Immature natural killer cell (primary cell): ENCODE results near the gene TMEM237. TPM values are rescaled to one million over a fixed set of nuclear protein-coding genes. Genes with fewer than 3 reads are reported as not detected.
"Not testable (repeated sequence)": the region's sequence is repeated elsewhere in the genome, so short reads cannot be mapped to it uniquely, and the experiment has no call there.

ENCODE experiments used
- DNase-seq, 3 donors: peaks; one replicate each; pipeline ENCODE4 v3.0.0; 2022; ENCODE audit warnings: mixed read lengths in 1 of 3
- H3K27ac Mint-ChIP-seq, 6 donors: one replicate each; pipeline ENCODE4 v1.8.0; 2020; ENCODE audit warnings: mixed read lengths in 6 of 6, mild to moderate bottlenecking in 5 of 6, inconsistent platforms in 4 of 6, moderate library complexity in 3 of 6
- H3K27me3 Mint-ChIP-seq, 3 donors: one replicate each; pipeline ENCODE4 v1.8.0; 2020 to 2021; ENCODE audit warnings: low read depth in 3 of 3, mild to moderate bottlenecking in 3 of 3, mixed read lengths in 3 of 3, moderate library complexity in 3 of 3, inconsistent platforms in 1 of 3
- H3K36me3 Mint-ChIP-seq, 3 donors: one replicate each; pipeline ENCODE4 v1.8.0; 2020; ENCODE audit warnings: mixed read lengths in 3 of 3, inconsistent platforms in 2 of 3, mild to moderate bottlenecking in 2 of 3
- H3K4me1 Mint-ChIP-seq, 2 donors: one replicate each; pipeline ENCODE4 v1.8.0; 2020; ENCODE audit warnings: inconsistent platforms in 2 of 2, mild to moderate bottlenecking in 2 of 2, mixed read lengths in 2 of 2, moderate library complexity in 1 of 2
- H3K4me3 Mint-ChIP-seq, 5 donors: one replicate each; pipeline ENCODE4 v1.8.0; 2020; ENCODE audit warnings: mild to moderate bottlenecking in 5 of 5, mixed read lengths in 5 of 5, inconsistent platforms in 3 of 5, moderate library complexity in 3 of 5
- H3K9me3 Mint-ChIP-seq, 6 donors: one replicate each; pipeline ENCODE4 v1.8.0; 2020; ENCODE audit warnings: mild to moderate bottlenecking in 6 of 6, mixed read lengths in 6 of 6, inconsistent platforms in 4 of 6, moderate library complexity in 3 of 6
- polyA plus RNA-seq, 3 donors: library from polyadenylated mRNA; unstranded; fragments of 300-500 nt; fragmentation: Illumina TruSeq; gene quantifications; one replicate each; pipeline ENCODE4 v1.2.3, GENCODE V29; 2021

The TMEM237 gene, protein sequence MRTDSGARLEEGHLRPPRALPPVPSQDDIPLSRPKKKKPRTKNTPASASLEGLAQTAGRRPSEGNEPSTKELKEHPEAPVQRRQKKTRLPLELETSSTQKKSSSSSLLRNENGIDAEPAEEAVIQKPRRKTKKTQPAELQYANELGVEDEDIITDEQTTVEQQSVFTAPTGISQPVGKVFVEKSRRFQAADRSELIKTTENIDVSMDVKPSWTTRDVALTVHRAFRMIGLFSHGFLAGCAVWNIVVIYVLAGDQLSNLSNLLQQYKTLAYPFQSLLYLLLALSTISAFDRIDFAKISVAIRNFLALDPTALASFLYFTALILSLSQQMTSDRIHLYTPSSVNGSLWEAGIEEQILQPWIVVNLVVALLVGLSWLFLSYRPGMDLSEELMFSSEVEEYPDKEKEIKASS
- polyA plus RNA-seq: 1 to 10 TPM; 1.8 to 4.1 (median 1.9) TPM

DNA sequence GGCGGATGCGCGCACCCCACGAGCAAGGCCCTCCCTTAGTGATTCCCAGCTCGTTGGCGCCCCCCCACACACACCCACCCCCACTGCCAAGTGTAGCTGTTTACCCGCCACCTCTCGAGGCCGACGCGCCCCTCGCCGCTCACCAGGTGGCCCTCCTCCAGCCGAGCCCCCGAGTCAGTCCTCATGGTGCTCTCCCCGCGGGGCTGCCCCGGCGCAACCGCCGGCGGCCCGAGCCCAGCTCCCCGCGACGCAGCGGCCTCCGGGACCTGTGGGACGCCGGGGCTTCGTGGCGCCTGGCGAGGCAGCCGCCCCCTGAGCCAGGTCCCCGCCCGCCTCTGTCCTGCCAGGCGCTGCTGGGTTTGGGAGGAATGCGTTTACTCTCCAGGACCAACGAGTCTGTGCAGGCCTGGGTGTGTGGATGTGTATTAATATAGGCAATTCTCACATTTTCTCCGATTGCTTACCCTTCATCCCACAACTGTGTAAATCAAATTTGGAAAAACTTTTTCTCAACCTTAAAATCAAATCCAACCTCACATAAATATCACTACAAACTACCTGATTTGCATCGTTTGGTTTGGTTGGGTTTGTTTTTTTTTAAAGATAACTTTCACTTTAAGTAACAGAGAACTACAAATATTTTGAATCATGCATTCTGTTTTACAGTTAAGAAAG, at the start of gene TMEM237:
TMEM237 (minus strand) TSS at position 288 of the 675 bp plus-strand sequence; CDS start at position 185, 103 bp downstream.
- peaks cover 0 to 13% (median 12%) of the 10 kb centered on the region in 3 donors for H3K27me3 Mint-ChIP-seq
- no peaks in the 10 kb centered on the region for H3K36me3 Mint-ChIP-seq
- peaks cover 7 to 23% of the 10 kb centered on the region in 2 donors for H3K4me1 Mint-ChIP-seq
- H3K27ac Mint-ChIP-seq: peak within 1 kb of the TSS; percentile 86 to 97 (median 91)
- no peaks in the 10 kb centered on the region for H3K9me3 Mint-ChIP-seq
- peak within 1 kb of the TSS; percentile 90 to 99 (median 94) for H3K4me3 Mint-ChIP-seq
- peak; percentile 33 to 44 (median 41) for DNase-seq

DNA sequence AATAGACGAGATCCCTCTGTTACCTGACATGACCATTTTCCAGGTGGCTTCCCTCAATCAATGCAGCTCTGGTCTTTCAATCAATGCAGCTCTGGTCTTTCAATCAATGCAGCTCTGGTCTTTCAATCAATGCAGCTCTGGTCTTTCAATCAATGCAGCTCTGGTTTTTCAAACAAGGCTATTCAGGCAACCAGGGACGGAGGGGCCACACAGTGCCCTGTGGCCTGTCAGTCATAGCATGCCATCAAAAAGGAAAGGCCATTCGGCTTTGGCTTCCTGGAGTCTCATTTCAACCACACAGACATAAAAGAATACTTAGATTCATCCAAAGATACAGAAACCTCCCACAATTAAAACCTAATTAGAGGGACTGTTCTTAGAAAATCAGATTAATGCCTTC, 41.9 kb upstream of the TMEM237 start:
- Mint-ChIP-seq H3K4me1 (no peaks in the 10 kb centered on the region), H3K36me3 (peaks cover 0 to 5% (median 0%) of the 10 kb centered on the region in 3 donors), H3K4me3 (no peak overlapping the region), H3K27ac (no peak overlapping the region), H3K27me3 (peaks cover 2 to 6% (median 2%) of the 10 kb centered on the region in 3 donors), H3K9me3 (no peaks in the 10 kb centered on the region)
- no peak for DNase-seq

DNA sequence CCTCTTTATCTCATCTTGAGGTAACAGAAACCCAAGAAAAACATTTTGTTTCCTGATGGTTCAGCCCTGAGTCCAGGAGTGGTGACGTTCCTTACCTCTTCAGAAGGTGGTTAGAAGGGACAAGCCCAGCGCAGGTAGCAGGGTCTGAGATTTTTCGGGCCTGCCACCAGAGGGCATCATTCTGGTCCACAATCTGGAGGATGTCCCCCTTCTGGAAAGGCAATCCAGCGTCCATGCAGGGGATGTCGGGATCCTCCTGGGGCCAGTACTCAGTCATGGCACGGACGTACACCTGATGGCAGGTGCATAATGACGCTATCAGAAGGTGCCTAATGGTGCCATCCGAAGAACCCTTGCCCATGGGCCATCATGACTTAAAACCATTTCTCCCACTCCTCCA, 37.4 kb upstream of the TMEM237 start:
- peaks cover 0 to 11% (median under 1%) of the 10 kb centered on the region in 3 donors for H3K27me3 Mint-ChIP-seq
- no peaks in the 10 kb centered on the region for H3K4me1 Mint-ChIP-seq
- H3K27ac Mint-ChIP-seq: no peak overlapping the region
- no peak for DNase-seq
- no peaks in the 10 kb centered on the region for H3K36me3 Mint-ChIP-seq
- H3K4me3 Mint-ChIP-seq: no peak overlapping the region
- no peaks in the 10 kb centered on the region for H3K9me3 Mint-ChIP-seq

DNA sequence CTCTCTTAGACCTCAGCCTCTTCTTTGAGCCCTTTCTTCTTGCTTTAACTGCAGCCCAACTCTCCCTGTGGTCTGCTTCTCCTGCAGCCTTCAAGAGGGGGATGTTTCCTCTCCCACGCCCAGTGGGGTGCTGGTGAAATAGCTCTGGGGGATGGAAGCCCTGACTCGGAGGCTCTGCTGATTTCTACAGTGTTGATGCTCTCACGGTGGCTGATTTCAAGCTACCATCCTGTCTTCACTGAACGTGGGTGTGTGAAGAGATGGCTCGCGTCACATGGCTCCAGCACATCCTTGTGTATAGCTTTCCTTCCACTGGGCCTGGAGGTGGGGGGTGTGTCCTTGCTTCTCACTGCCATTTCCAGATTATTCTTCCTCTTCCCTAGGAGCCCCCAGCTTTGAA, 35.1 kb upstream of the TMEM237 start:
- Mint-ChIP-seq H3K4me1 (no peaks in the 10 kb centered on the region), H3K27me3 (peaks cover 0 to 11% (median 0%) of the 10 kb centered on the region in 3 donors), H3K27ac (no peak overlapping the region), H3K36me3 (no peaks in the 10 kb centered on the region), H3K9me3 (no peaks in the 10 kb centered on the region), H3K4me3 (no peak overlapping the region)
- DNase-seq: no peak

DNA sequence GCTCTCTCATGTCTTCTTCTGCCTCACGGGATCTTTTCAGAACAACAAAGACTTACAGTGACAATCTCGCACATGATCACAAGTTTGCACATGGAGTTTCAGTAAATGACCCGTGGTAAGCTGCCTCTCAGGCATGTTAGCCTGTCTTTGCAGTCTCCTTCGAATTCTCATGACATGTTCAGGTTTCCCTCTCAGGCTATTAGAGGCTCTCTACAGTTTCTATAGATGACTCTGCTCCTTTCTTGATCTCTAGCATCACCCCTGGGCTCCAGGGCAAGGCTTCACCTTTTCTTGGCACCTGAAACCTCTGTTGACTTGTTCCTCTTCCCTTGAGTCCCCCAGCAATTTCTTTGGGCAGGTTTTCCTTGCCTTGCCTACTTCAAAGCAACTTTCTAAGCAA, 32.2 kb upstream of the TMEM237 start:
- H3K27me3 Mint-ChIP-seq: peaks cover 0 to 7% (median 1%) of the 10 kb centered on the region in 3 donors

DNA sequence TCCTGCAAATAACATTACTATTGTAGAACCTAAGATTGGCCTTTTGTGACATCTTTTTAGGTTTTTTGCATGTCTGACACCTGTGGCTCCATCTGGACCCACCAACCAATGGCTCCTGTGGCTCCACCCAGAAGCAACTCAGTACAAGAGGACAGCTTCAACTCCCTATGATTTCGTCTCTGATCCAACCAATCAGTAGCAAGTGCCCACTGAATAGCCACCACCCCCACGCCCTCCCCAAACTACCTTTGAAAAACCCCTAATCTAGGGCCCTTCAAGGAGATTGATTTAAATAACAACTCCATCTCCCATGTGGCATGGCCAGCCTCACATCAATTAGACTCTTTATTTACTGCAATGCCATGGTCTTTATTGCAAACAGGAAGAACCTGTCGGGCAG, 31.5 kb upstream of the TMEM237 start:
- no peak for DNase-seq
- H3K4me1 Mint-ChIP-seq: no peaks in the 10 kb centered on the region
- no peaks in the 10 kb centered on the region for H3K9me3 Mint-ChIP-seq
- no peak overlapping the region for H3K27ac Mint-ChIP-seq
- H3K27me3 Mint-ChIP-seq: peaks cover 0 to 7% (median 1%) of the 10 kb centered on the region in 3 donors
- no peak overlapping the region for H3K4me3 Mint-ChIP-seq
- H3K36me3 Mint-ChIP-seq: no peaks in the 10 kb centered on the region

More for the DNA sequence above, 32.2 kb upstream of the TMEM237 start:
- Mint-ChIP-seq H3K4me1 (no peaks in the 10 kb centered on the region), H3K4me3 (no peak overlapping the region), H3K36me3 (no peaks in the 10 kb centered on the region), H3K9me3 (no peaks in the 10 kb centered on the region), H3K27ac (peak overlapping the region in 1 of 6 donors; percentile 46)
- DNase-seq: no peak

DNA sequence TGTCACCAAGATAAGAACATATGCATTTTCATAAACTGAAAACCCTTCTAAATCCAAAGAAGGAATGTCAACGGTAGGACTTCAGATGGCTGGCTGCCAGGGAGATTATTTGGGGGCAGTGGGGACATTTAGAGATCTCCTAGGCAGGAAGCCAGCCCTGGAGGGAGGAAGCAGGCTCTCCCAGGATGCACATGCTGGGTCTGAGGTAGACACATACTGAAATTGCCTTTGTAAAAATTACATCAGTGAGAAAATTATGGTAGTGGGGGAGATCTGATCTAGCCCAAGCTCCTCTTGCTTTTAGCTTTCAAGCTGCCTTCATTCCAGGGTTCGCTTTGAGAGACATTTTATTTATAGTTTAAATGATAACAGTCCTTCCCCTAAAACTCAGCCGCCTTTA, 31.0 kb upstream of the TMEM237 start:
- Mint-ChIP-seq H3K4me1 (no peaks in the 10 kb centered on the region), H3K36me3 (no peaks in the 10 kb centered on the region)

DNA sequence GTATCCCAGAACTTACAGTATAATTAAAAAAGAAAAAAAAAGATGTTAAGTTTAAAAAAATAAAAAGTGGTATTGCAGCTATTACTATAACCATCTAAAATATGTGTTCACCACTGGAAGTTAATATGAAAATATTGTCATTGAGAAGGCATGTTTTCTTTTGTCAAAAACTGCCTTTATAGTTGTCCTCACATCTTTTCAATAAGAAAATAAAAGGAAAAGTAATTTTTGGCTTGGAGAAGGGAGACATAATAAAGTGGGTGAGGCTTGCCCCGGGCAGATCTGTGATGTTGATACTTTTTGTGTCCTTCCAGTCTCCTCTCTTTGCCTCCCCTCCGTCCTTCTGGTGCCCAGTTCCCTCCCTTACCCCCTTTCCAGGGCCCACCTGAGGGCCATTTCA, 30.2 kb upstream of the TMEM237 start:
- Mint-ChIP-seq H3K36me3 (no peaks in the 10 kb centered on the region), H3K27ac (no peak overlapping the region), H3K9me3 (no peaks in the 10 kb centered on the region)

More for the DNA sequence above, 31.0 kb upstream of the TMEM237 start:
- no peak overlapping the region for H3K4me3 Mint-ChIP-seq
- no peak overlapping the region for H3K27ac Mint-ChIP-seq
- H3K27me3 Mint-ChIP-seq: peaks cover 0 to 7% (median 1%) of the 10 kb centered on the region in 3 donors
- no peaks in the 10 kb centered on the region for H3K9me3 Mint-ChIP-seq
- DNase-seq: no peak

DNA sequence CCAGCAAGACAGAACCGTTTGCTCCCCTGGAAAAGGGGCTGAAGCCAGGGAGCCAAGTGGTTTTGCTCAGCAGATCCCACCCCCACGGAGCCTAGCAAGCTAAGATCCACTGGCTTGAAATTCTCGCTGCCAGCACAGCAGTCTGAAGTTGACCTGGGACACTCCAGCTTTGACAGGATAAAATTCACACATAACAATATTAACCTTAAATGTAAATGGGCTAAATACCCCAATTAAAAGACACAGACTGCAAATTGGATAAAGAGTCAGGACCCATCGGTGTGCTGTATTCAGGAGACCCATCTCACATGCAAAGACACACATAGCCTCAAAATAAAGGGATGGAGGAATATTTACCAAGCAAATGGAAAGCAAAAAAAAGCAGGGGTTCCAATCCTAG, 27.9 kb upstream of the TMEM237 start:
- H3K36me3 Mint-ChIP-seq, H3K9me3 Mint-ChIP-seq, DNase-seq, H3K4me1 Mint-ChIP-seq, H3K27ac Mint-ChIP-seq, H3K4me3 Mint-ChIP-seq, H3K27me3 Mint-ChIP-seq: not testable (repeated sequence)

More for the DNA sequence above, 30.2 kb upstream of the TMEM237 start:
- no peak for DNase-seq
- H3K4me1 Mint-ChIP-seq: no peaks in the 10 kb centered on the region
- no peak overlapping the region for H3K4me3 Mint-ChIP-seq
- H3K27me3 Mint-ChIP-seq: peaks cover 0 to 7% (median 3%) of the 10 kb centered on the region in 3 donors

DNA sequence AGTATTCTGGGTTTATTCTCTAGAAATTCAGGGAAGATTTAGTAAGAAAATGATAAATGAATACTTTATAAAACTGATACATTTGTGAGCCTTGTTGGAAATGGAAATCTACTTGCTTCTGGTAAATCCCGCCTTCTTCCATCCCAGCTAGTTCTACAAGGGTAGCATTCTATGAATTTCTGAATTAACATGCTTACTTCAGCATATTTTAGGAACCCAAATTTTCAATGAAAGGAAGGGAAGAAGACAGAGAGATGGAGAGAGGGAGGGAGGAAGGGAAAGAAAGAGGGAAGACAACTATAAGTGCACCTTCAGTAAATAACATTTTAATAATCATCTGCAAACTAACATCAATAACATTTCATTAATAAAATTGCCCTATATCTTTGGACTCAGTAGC, 26.6 kb upstream of the TMEM237 start:
- Mint-ChIP-seq H3K36me3 (no peaks in the 10 kb centered on the region), H3K4me1 (no peaks in the 10 kb centered on the region), H3K9me3 (no peaks in the 10 kb centered on the region), H3K27ac (no peak overlapping the region), H3K27me3 (peaks cover 0 to 3% (median 2%) of the 10 kb centered on the region in 3 donors), H3K4me3 (no peak overlapping the region)
- DNase-seq: no peak

DNA sequence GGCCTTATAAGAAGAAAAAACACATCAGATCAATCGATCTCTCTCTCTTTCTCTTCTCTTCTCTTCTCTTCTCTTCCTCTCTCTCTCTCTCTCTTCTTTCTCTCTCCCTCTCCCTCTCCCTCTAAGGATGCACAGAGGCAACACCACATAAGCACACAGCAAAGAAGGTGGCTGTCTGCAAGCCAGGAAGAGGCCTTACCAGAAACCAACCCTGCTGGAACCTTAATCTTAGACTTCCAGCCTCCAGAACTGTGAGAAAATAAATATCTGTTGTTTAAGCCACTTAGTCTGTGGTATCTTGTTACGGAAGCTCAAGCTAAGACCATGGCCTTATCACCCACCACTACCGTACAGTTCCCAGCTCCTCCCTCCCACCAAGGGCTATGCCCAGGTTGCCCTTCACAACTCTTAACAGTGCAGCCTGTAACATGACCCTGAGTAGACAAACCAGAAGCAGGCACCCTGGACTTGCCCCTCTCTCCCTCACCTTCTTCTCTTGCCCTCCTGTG, 25.2 kb upstream of the TMEM237 start:
- no peak for DNase-seq
- Mint-ChIP-seq H3K36me3 (no peaks in the 10 kb centered on the region), H3K4me1 (no peaks in the 10 kb centered on the region), H3K27me3 (peaks cover 0 to 3% (median 0%) of the 10 kb centered on the region in 3 donors), H3K9me3 (no peaks in the 10 kb centered on the region), H3K27ac (peak overlapping the region in 2 of 6 donors; percentile 10 to 15), H3K4me3 (no peak overlapping the region)

DNA sequence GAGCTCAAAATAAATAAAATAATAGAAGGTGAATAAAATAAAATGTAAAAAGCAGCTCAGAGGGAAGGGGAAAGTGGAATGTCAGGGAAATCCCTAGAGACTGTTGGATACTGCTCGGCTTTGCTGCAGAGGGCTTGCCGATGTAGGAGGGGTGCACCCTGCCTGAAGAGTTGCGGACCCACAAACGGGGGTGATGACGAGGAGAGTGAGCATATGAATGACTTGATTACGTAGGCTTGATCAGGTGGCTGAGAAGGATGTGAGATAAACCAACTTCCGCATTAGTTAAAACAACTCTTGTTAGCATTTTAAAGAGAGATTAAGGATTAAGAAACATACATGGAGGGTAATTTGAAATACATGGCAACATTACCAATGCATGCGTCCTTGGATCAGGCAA, 21.0 kb upstream of the TMEM237 start:
- Mint-ChIP-seq H3K9me3 (no peaks in the 10 kb centered on the region), H3K27ac (no peak overlapping the region), H3K4me1 (peaks cover 0 to 8% of the 10 kb centered on the region in 2 donors), H3K36me3 (no peaks in the 10 kb centered on the region), H3K4me3 (no peak overlapping the region), H3K27me3 (peaks cover 2% of the 10 kb centered on the region in 3 donors)
- DNase-seq: no peak

DNA sequence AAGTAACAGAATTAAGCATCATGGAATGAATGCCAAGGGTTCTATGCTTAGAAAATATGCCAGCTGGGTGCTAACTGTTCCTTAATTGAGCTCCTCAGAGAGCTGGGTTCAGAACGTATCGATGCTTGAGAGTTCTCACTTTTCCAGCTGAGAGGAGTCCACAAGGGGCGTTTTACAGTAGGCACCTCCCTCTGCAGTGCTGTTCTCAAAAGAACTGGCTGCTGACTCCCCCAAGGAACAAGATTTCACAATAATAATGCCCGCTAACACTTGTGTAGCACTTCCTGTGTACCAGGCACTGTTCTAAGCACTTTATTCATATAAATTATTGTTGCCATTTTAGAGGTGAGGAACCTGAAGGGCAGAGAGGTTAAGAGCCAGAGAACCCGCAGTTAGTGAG, 18.1 kb upstream of the TMEM237 start:
- H3K27me3 Mint-ChIP-seq: peaks cover 0 to 2% (median 2%) of the 10 kb centered on the region in 3 donors
- H3K36me3 Mint-ChIP-seq: no peaks in the 10 kb centered on the region
- H3K4me3 Mint-ChIP-seq: no peak overlapping the region
- H3K27ac Mint-ChIP-seq: peak overlapping the region in 1 of 6 donors; percentile 46
- DNase-seq: no peak
- peaks cover 4 to 15% of the 10 kb centered on the region in 2 donors for H3K4me1 Mint-ChIP-seq
- H3K9me3 Mint-ChIP-seq: no peaks in the 10 kb centered on the region

DNA sequence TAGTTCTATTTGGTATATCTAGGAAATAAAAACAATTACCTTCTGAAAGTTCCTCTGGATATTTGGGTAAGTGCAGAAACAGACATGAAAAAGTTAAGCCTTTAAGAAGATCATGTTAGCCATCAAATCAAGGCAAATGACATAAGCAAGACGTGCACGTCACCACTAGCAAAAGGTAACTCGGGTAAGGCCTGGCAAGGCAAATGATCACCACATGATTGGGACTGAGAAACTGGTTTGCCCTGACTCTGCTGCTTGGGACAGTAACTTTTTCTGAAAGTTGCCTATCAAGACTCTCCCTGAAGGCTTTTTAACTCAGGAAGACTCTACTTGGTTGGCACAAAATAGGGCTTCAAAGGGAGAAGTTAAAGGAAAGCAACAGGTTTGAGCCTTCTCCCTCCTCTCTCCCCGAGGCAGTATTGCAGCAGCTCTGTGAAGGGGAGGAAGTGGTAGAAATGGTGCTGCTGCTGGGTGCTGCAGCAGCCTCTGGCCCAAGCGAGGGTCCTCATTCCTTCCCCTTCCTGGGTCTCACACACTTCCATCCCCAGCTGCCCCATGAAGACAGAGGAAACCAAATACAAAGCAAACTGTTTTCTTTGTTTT, 17.1 kb upstream of the TMEM237 start:
- Mint-ChIP-seq H3K27me3 (peaks cover 0 to 4% (median 2%) of the 10 kb centered on the region in 3 donors), H3K36me3 (no peaks in the 10 kb centered on the region), H3K4me3 (no peak overlapping the region), H3K4me1 (peaks cover 14 to 24% of the 10 kb centered on the region in 2 donors), H3K27ac (peak overlapping the region in 3 of 6 donors; percentile 16 to 57 (median 25)), H3K9me3 (no peaks in the 10 kb centered on the region)
- no peak for DNase-seq
